H7 (cell line): Measurements from ENCODE around the gene FAM180B. TPM values are rescaled to one million over a fixed set of nuclear protein-coding genes. Genes with fewer than 3 reads are reported as not detected.
A peak's percentile ranks its signal among the peaks of the same experiment; 100 is the strongest.

Experiments
- DNase-seq: peaks from one replicate; pipeline ENCODE4 v3.0.0; 2012
- H3K27me3 ChIP-seq: 2 replicates; pipeline ENCODE4 v1.6.0; 2011; ENCODE audit warnings: mild to moderate bottlenecking, low read length; ENCODE audit not compliant: control insufficient read depth, insufficient read depth
- H3K36me3 ChIP-seq: replicated peaks from 2 replicates; pipeline ENCODE4 v1.5.1; 2011; ENCODE audit warnings: low read length; ENCODE audit not compliant: control insufficient read depth, insufficient read depth
- H3K4me3 ChIP-seq: 2 replicates; pipeline ENCODE4 v1.5.1; 2011; ENCODE audit warnings: low read depth, mild to moderate bottlenecking, control low read depth, low read length, moderate library complexity; ENCODE audit not compliant: insufficient read depth
- total RNA-seq: library from RNA; depleted of rRNA; stranded (reverse); fragments of >200 nt; shearing (Covaris generic); gene quantifications from 2 replicates; pipeline ENCODE4 v1.2.3, GENCODE V29; 2014

The FAM180B gene
- total RNA-seq, 1 experiment from 2014 or later: not detected

DNA sequence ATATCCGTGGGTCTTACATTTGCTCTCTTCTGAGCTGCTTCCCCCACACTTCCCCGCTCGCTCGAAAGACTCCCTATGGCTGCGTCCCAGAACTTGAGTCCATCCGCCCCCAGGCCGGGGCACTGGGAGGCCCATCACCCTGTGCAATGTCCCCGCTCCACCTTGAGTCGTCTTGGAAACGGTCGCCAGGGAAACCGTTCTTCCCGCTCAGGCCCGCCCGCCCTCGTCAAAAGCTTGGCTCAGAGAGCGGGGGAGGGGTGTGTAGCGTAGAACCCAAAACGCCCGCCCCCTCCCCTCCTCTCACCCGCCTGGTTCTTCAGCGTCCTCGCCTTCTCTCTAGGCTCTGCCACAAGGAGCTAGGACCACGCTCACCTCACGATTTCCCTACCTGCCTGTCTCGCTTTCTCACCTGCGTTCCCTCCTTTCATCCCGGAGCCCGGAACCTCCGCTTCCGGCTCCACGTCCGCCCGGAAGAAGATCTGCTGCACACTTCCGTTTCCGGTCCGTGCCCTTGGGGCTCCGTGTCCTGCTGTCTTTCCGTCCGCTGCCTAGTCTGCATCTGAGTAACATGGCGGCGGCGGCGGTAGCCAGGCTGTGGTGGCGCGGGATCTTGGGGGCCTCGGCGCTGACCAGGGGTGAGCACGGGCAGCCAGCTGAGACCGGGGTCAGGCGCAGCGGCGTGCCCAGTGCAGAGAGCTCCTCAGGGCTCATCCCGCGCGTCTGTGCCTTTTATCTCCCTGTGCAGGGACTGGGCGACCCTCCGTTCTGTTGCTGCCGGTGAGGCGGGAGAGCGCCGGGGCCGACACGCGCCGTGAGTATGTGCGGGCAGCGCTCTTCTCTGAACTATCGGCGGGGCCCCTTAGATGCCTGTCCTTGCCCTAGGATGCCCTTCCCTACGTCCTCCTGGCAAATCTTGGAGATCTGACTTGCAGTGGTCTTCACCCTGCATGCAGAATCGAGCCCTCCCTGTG is 7.7 kb upstream of the FAM180B start, which contains the start of the genes KBTBD4 and NDUFS3:
Gene KBTBD4, minus strand, starts transcription at position 447 of the 971 bp plus-strand sequence. Its CDS starts 19 bp downstream, at position 428.
Gene NDUFS3, plus strand, starts transcription at position 551 of the 971 bp plus-strand sequence. Its CDS starts 18 bp downstream, at position 569.
- no peaks in the 10 kb centered on the region for H3K27me3 ChIP-seq
- H3K4me3 ChIP-seq: peak within 1 kb of the TSS; percentile 99
- H3K36me3 ChIP-seq: peaks cover 32% of the 10 kb centered on the region
- DNase-seq: peak; percentile 95

DNA sequence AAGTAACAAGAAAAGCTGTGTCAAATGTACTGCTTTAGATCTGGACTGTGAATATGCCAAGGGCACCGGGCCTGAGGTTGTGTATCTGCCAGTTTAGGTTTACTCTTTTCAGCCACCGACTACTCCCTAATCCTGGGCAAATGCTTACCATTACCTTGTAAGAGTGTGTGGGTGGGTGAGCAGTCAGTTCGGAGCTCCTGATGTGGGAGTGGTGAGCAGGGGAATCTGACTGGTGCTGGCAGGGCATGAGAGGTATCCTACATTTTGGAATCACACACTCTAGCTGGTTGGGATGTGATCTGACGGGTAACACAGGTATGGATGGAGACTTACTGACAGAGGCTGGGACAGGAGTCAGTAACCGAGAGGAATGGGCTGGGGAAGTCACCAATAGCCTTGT is 2.6 kb upstream of the FAM180B start:
- no peak for DNase-seq
- H3K27me3 ChIP-seq: no peaks in the 10 kb centered on the region
- H3K4me3 ChIP-seq: no peak overlapping the region
- H3K36me3 ChIP-seq: peaks cover 30% of the 10 kb centered on the region

DNA sequence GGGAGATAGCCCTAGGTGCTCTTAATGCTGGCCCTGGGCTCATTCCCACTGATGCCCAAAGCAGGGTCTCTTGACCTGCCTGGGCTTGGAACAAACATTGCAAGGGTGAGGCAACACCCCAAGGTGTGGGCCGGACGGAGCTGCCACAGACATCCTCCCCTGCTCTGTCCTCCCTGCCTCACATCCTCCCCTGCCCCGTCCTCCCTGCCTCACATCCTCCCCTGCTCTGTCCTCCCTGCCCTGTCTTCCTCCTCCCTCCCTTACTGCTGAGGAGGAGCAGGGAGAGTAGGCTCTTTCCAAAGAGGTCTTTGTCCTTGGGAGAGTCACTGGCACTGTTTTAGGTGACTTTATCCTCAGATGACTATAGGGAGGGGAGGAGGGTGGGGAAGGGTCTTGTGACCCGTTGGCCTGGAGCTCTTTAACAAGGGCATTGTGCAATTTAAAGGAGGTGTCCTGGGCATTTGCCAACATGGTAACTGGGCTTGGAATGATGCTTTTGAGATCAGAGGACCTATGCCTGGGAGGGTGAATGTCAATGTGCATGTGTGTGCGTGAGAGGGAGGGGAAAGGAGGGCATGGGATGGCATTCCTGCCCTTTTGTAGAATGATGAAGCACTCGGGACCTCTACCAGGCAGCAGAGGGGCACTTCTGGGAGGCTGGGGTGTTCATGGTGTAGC is 700 bp downstream of the FAM180B start:
- H3K4me3 ChIP-seq: no peak overlapping the region
- peaks cover 14% of the 10 kb centered on the region for H3K36me3 ChIP-seq
- DNase-seq: peak; percentile 40
- H3K27me3 ChIP-seq: peaks cover 1% of the 10 kb centered on the region; the same call in 1 of the 2 replicates

DNA sequence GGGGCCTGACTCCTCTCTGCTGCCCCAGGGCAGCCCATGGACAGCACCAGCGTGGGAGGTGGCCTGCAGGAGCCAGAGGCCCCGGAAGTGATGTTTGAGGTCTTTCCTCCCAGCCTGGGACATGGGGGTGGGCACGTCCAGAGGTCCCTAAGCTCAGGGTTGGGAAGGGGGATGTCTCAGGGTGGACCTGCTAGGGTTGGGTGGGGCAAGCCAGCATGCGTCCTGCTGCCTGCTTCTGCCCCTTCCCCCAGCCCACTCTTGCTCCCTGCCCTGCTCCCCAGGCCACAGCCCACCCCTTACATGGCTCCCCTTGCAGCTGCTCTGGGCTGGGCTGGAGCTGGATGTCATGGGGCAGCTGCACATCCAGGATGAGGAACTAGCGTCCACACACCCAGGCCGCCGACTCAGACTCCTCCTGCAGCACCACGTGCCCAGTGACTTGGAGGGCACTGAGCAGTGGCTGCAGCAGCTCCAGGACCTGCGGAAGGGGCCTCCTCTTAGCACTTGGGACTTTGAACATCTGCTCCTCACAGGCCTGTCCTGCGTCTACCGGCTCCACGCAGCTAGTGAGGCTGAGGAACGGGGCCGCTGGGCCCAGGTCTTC is 1.3 kb downstream of the FAM180B start:
- DNase-seq: peak; percentile 63
- no peak overlapping the region for H3K4me3 ChIP-seq
- H3K36me3 ChIP-seq: peaks cover 10% of the 10 kb centered on the region
- peaks cover 8% of the 10 kb centered on the region for H3K27me3 ChIP-seq

DNA sequence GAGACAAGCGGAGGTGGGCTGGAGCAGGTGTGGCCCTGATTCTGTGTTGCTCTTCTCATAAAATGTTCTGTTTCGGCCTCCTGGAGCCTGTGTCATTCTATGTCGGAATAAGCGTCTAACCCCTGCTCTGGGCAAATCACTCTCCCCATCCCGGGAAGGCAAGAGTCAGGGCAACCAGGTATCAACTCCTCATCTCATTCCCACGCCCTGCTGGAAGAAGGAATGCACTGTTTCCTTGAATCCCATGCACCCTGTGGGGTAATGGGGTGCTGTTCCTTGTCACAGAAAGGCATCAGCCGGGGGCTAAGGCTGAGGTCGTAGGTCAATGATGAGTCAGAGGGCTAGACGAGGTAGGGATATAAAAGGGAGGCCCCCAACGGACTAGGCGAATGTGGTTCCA is 2.6 kb downstream of the FAM180B start:
- H3K27me3 ChIP-seq: peaks cover 19% of the 10 kb centered on the region
- peaks cover under 1% of the 10 kb centered on the region for H3K36me3 ChIP-seq
- H3K4me3 ChIP-seq: no peak overlapping the region
- DNase-seq: peak; percentile 50

DNA sequence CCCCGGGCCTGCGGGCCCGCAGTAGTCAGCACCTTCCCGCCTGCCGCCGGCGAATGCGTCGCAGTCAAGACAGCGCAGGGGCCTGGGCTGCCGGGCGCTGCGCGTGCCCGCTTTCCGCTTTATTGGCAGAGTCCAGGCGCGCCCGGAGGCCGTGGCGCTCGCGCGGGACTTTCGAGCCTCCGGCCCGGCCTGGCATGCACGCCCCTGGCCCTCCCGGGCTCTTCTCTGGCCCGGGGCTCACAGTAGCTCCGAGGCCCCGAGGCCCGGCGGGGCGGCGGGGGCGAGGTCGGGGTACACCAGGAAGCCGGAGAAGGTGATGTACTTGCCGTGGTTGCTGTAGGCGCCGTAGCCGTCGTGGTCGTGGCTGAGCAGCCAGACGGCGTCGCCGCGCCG is 3.1 kb downstream of the FAM180B start:
- Histone ChIP-seq H3K4me3 (no peak overlapping the region; the same call in 1 of the 2 replicates), H3K36me3 (no peaks in the 10 kb centered on the region; the same call in 1 of the 2 replicates), H3K27me3 (peaks cover 24% of the 10 kb centered on the region)
- peak; percentile 60 for DNase-seq

DNA sequence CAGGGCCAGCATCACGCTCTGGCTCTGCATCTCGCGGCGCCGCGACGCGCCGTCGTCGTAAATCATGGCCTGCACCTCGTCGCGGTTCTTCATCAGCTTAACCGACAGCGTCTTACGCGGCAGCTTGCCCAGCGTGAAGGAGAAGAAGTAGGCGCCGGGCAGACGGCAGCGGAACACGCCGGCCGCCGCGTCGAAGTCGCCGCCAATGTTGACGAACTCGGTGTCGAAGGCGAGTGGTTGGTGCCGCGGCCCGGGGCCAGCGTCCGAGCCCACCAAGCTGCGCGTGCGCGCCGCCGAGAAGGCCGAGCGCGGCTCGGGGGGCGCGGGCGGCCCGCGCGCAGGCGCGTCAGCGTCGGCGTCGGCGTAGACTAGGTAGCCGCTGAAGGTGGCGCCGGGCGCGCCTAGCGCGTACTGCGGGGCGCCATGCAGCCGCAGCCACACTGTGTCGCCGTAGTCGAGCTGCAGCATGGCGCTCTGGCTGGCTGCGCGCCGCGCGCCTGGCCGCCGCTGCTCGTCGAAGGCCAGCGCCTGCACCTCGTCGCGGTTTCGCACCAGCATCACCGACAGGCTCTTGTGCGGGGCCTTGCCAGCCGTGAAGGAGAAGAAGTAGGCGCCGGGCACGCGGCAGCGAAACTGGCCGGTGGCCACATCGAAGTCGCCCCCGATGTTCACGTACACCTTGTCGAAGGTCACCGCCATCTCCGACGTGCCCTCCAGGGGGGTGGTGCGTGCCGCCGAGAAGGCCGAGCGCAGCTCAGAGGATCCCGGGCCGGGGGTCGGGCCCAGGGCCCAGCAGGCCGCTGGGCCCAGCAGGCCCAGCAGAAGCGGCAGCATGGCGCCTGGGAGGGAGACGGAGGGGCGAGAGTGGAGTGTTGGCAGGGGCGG is 3.7 kb downstream of the FAM180B start:
- Histone ChIP-seq H3K4me3 (peak overlapping the region; percentile 8; the same call in 1 of the 2 replicates), H3K36me3 (no peaks in the 10 kb centered on the region), H3K27me3 (peaks cover 30% of the 10 kb centered on the region)
- peak; percentile 73 for DNase-seq

DNA sequence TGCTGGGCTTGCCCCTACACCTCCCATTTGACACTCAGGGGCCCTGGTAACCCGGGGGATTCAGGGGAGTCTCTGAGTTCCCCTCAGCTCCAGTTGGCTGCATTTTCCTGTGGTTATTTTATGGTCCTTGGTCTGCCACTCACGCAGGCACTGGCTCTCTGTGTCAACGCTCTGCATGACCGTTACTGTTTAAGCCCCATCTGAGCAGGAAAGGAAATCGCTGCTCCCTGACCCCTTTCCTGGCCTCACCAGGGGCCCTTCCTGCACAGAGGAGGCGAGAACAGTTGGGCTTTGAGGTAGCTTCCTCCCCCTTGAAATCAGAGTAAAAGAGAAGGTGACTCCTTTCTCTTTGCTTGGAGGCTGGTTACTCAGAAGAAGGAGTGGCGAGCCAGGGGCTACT is 5.3 kb downstream of the FAM180B start:
- peak; percentile 43 for DNase-seq
- peaks cover 33% of the 10 kb centered on the region for H3K27me3 ChIP-seq

DNA sequence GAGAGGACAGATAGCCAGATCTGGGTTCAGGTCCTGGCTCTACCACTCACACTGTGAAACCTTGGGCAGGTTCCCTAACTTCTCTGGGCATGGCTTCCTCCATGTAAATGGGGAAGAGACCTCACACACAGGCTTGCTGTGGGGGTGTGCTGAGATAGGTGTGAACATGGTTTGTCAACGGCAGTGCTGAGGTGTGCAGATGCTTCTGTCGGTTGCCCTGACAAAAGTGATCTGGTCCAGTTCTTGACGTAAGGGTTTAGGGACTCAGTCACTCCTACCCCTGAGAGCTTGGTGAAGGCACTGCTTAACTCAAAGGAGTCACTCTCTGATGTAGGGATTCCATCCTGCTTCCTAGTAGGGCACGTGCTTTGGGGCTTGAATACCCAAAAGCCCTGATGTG is 5.8 kb downstream of the FAM180B start:
- H3K27me3 ChIP-seq: peaks cover 33% of the 10 kb centered on the region
- no peak overlapping the region for H3K4me3 ChIP-seq
- no peaks in the 10 kb centered on the region for H3K36me3 ChIP-seq
- no peak for DNase-seq

More for the DNA sequence above, 5.3 kb downstream of the FAM180B start:
- Histone ChIP-seq H3K4me3 (no peak overlapping the region), H3K36me3 (no peaks in the 10 kb centered on the region)

DNA sequence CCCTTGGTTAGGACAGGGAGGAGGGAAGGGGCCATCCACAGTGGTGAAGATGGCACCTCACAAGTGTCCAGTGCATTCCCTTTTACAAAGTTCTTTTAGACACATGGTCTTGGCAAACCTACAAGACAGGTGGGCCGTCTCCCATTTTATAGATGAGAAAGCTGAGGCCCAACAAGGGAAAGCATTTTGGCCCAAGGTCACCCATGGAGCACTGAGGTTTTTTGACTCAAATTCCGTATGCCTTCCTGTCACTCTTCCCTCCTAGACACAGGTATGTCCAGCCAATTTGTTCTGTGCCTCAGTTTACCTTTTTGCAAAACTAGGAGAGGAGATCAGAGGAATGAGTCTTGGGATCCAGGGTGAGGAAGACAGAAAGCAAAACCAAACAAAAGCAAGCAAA is 6.5 kb downstream of the FAM180B start:
- no peak for DNase-seq
- peaks cover 33% of the 10 kb centered on the region for H3K27me3 ChIP-seq
- no peaks in the 10 kb centered on the region for H3K36me3 ChIP-seq
- H3K4me3 ChIP-seq: no peak overlapping the region

DNA sequence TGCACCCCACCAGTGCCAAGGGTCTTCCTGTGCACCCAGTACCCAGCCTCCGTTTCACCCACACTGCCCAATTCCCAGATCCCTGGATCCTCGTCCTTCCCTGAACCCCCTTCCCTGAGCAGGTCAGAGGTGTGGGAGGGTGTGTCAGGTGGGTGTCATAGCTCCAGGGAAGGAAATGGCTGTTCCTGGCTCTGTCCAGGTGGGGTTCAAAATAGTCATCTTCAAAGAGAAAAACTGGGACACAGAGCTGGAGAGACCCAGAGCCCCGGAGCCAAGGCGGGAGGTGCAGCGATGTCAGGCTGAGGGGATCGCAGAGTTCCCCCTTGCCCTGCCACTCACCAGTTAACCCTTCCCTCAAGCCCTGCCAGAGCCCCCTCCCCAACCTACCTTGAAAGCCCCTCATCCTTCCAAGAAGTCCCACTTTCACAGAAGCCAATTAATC is 7.0 kb downstream of the FAM180B start:
- H3K4me3 ChIP-seq: peak overlapping the region; percentile 57
- peaks cover 33% of the 10 kb centered on the region for H3K27me3 ChIP-seq
- no peaks in the 10 kb centered on the region for H3K36me3 ChIP-seq
- DNase-seq: peak; percentile 68

DNA sequence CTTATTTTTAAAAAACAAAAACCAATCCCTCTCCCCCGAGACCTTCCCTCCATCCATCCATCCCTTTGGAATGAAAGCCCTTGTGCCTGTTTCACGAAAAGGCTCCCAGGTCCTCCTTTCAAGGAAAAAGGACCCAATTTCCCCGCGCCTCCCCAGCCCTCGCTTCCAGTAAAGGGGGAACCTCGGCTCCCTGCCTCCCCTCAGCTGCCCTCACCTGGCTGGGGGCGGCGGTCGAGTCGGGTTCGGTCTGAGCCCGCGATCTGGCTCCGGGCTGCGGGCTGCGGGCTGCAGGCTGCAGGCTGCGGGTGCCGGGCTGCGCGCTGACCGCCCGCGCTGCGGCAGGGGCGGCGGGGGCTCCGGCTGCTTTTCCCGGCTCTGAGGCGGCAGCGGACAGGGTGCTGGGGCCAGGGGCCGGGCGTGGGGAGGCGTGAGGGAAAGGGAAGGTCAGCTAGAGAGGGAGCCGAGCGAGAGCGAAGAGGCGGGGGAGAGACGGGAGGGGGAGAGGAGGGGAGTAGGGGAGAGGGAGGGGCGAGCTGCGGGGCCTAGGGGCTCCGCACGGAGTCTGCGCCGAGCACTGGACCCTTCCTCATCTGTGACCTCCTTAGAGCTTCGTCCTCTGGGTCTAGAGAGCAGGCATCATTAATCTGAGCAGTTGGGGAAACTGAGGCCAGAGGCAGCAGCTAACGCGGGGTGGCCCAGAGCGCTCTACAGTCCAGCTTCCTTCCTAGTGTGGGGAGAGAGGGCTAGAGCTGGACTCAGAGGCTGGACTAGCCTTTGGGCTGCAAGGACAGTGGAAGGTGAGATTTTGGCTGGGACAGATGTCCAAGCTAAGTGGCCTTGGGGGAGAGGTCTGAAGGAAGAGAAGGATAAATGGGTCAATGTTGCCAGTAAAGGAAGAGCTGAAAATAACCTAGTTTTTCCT is 7.7 kb downstream of the FAM180B start, which contains the start of gene C1QTNF4:
Gene C1QTNF4, minus strand, starts transcription at position 478 of the 922 bp plus-strand sequence. CDS start 3,601 bp downstream, outside the sequence.
- peak; percentile 92 for DNase-seq
- Histone ChIP-seq H3K27me3 (peaks cover 33% of the 10 kb centered on the region), H3K4me3 (peak within 1 kb of the TSS; percentile 57), H3K36me3 (no peaks in the 10 kb centered on the region)

DNA sequence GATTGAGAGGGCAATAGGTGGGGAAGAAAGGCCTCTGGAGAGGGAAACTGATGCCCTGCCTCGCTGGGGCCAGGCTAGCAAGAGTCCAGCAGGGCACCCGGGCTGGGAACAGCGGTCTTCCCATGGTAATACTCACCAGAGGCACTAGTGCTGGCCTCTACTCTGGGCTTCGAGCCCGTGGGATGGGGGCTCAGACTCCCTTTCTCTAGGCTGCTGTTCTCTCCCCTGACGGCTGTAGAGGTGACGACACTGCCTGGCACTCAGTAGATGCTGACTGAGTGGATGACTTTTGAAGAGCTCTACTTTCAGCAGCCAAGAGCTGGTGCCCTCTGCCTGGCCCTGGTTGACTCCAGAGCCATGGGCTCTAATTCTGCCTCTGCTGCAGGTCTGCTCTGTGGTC is 8.6 kb downstream of the FAM180B start:
- Histone ChIP-seq H3K4me3 (no peak overlapping the region), H3K27me3 (peaks cover 33% of the 10 kb centered on the region), H3K36me3 (no peaks in the 10 kb centered on the region)
- peak; percentile 47 for DNase-seq
